SH-SY5Y (cell line): ENCODE data around the gene RAB3D.

ENCODE experiments used
- GATA2 ChIP-seq: IDR thresholded peaks from 2 replicates; pipeline ENCODE4 v1.6.1; 2011; ENCODE audit warnings: mild to moderate bottlenecking, low read depth, low read length
- GATA3 ChIP-seq: IDR thresholded peaks from 2 replicates; pipeline ENCODE4 v1.6.1; 2011; ENCODE audit warnings: low read depth, mild to moderate bottlenecking, low read length, moderate library complexity

- TF ChIP-seq GATA3 (no peak), GATA2 (no peak)
Measured at GRCh38 chr19:11332822-11333221, 6.6 kb downstream of the RAB3D start.
